HG02642 (cell line): Measurements from ENCODE around the gene GNAI2.
"Not testable (repeated sequence)": the region's sequence is repeated elsewhere in the genome, so short reads cannot be mapped to it uniquely, and the experiment has no call there.

ENCODE experiments used
- ATAC-seq: cut with Tn5 transposase; IDR thresholded peaks from one replicate; pipeline ENCODE4 v1.9.1; 2021; ENCODE audit warnings: mild to moderate bottlenecking; ENCODE audit not compliant: unreplicated experiment, poor library complexity

The GNAI2 gene

DNA sequence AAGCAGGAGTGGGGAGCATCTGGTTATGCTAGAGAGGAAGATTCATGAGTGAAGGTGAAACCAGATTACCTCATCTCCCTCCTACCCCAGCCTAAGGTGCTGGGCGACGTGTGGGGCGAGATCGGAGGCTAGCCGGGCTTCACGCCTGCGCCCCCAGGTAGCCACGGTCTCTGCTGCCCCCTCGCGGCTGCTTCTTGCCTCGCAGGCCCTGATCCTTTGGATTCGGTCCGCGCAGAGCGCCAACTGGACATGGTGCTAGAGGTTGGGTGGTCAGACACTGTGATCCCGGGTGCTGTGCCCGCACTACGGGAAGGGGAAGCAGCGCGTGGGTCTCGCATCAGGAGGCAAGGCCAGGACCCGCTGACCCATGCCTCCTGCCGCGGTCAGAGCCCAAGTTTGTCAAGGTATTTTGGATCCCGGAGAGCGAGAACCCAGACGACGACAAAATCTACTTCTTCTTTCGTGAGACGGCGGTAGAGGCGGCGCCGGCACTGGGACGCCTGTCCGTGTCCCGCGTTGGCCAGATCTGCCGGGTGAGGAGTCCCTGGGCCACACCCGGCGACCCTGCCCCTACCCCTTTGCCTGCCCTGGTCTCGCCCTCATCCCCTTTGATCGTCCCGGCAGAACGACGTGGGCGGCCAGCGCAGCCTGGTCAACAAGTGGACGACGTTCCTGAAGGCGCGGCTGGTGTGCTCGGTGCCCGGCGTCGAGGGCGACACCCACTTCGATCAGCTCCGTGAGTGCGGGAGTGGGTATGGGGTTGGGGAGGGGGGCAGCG is 37.1 kb downstream of the GNAI2 start:
- ATAC-seq = peak; percentile 82

DNA sequence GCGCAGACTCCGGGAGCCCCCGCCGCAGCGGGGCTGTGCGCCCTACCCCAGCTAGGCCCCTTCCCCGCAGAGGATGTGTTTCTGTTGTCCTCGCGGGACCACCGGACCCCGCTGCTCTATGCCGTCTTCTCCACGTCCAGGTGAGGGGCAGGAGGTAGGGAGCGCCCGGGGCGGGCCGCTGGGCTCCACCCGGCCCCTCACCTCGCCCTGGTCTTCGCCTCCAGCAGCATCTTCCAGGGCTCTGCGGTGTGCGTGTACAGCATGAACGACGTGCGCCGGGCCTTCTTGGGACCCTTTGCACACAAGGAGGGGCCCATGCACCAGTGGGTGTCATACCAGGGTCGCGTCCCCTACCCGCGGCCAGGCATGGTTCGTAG is 37.7 kb downstream of the GNAI2 start:
- no peak for ATAC-seq

DNA sequence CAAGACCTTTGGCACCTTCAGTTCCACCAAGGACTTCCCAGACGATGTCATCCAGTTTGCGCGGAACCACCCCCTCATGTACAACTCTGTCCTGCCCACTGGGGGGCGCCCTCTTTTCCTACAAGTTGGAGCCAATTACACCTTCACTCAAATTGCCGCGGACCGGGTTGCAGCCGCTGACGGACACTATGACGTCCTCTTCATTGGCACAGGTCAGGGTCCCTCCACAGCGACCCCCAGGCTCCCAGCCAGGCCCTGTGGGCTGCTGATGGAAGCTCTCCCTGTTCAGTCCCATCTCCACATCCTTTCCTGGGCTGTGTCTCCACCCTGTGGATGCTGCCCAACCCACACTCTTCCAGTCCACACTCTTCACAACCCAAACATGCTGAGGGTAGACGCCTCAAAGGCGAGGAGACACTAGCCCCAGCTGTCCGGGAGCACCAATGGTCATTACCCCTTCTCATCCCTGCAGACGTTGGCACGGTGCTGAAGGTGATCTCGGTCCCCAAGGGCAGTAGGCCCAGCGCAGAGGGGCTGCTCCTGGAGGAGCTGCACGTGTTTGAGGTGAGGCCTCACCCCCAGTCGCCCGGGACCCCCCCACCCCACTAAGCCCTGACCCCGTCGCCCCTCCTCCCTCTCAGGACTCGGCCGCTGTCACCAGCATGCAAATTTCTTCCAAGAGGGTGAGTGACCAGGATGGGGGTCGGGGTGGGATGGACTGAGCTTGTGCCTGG is 38.5 kb downstream of the GNAI2 start:
- ATAC-seq = no peak

DNA sequence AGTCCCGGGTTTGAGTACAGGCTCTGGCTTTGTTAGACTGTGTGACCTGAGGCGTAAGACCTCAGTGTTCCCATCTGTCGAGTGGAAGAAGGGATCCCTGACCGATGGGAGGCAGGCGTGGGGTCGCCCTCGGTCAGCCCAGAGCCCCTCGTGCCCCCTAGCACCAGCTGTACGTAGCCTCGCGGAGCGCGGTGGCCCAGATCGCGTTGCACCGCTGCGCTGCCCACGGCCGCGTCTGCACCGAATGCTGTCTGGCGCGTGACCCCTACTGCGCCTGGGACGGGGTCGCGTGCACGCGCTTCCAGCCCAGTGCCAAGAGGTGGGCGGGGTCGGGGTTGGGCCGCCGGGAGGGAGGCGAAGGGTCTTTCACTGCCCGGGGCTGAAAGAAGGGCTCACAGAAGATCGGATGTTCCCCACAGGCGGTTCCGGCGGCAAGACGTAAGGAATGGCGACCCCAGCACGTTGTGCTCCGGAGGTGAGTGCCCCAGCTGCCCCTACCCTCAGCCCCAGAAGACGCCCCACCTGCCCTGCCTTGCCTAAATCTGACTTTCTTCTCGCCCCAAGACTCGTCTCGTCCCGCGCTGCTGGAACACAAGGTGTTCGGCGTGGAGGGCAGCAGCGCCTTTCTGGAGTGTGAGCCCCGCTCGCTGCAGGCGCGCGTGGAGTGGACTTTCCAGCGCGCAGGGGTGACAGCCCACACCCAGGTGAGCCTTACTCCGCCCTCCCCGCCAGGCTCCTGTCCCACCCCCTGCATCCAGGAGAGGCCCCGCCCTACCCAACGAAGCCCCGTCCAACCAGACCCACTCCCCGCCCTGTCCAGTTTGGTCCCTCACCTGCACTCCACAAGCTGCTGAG is 39.4 kb downstream of the GNAI2 start:
- ATAC-seq = no peak

DNA sequence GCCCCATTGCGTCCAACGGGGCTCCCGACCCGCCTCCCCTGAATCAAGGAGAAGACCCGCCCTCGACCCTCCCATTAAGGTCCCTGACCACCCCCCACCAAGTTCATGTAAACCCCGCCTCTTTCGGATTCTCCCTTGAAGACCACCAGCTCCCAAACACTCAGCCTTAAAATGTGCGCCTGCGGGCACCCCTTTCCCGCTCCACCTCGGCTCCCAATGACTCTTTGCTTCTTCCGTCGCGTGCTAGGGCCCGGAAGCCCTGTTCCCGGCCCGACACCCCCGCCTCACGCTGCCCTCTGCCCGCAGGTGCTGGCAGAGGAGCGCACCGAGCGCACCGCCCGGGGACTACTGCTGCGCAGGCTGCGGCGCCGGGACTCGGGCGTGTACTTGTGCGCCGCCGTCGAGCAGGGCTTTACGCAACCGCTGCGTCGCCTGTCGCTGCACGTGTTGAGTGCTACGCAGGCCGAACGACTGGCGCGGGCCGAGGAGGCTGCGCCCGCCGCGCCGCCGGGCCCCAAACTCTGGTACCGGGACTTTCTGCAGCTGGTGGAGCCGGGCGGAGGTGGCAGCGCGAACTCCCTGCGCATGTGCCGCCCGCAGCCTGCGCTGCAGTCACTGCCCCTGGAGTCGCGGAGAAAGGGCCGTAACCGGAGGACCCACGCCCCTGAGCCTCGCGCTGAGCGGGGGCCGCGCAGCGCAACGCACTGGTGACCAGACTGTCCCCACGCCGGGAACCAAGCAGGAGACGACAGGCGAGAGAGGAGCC is 40.2 kb downstream of the GNAI2 start:
- no peak for ATAC-seq

DNA sequence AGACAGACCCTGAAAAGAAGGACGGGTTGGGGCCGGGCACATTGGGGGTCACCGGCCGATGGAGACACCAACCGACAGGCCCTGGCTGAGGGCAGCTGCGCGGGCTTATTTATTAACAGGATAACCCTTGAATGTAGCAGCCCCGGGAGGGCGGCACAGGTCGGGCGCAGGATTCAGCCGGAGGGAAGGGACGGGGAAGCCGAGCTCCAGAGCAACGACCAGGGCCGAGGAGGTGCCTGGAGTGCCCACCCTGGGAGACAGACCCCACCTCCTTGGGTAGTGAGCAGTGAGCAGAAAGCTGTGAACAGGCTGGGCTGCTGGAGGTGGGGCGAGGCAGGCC is 40.7 kb downstream of the GNAI2 start:
- ATAC-seq = no peak

DNA sequence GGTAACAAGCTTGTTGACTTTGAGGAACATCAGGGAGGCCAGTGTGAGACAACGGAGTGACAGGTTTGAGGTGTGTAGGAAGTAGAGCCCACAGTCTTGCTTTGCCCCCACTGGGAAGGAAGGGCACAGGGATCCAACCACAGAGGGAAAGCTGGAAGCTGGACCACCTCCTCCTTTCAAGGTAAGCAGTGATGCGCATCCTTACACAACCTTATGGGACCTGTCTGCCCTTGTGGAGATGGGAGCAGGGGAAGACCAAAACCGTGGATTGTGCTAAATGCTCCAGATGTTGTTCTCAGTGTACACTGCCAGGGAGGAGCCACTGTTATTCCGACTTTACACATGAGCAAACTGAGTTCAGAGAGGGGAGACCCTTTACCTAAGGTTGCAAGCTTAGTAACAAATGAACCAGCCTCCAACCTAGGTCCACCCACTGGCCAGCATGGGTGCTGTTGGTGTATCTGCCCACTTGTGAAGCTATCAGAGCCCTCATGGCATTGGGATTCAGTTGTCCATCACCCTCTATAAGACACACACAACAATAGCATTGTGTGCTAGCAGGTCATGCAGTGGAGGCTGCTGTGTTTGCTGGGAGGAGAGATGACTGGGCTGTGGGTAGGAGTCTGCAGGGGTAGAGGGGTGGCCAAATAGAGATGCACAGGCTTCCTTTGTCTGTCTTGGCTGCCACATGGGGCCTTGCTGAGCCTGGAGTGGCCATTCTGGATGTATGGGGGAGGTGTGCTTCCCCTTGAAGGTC is 42.3 kb downstream of the GNAI2 start:
- no peak for ATAC-seq

DNA sequence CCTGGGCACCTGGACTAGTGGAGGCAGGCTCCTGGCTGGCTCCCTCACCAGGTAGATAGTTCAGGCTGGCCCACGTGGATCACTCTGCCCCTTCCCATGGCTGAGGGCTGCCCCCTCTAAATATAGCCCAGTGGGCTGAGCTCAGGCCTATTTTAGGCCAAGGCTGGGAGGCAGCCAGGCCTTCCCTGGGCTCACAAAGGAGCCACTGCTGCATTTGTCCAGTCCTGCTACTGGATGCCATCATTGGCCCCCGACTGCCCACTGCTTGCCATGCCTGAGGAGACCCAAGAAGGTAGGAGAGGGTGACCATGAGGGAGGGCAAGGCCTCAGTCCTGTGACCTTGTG is 42.8 kb downstream of the GNAI2 start, which contains the start of gene LSMEM2:
LSMEM2 (plus strand) TSS at position 208 of the 345 bp plus-strand sequence; CDS start at position 235, 27 bp downstream.
- ATAC-seq = no peak

DNA sequence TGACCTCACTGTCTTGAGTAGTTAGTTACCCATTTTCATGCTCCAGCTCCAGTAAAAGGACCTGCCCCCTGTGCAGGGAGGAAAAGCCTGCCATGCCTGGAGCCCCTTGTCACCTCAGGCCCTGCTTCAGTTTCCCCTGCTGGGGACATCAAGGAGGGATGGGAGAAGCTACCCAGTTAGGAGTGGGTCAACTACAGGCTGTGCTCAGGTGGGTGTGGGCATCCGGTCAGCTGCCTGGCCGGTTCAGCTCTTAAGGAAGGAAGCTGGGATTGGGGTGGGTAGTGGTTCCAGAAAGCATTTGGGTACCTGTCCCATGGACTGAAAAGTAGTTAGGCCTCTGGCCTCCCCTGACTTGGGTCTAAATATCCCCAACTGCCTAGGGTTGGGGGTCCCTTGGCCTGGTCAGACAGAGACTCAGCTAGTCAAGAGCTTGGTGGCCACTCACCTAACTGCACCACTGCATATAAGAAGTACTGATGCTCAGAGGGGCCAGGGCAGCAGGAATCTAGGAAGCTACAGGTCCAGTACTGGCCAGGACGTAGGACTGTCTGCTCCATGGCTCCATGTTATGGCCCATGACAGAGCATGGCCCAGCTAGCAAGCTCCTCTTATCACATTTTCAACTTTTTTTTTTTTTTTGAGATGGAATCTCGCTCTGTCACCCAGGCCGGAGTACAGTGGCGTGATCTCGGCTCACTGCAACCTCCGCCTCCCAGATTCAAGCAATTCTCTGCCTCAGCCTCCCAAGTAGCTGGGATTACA is 43.4 kb downstream of the GNAI2 start:
- no peak for ATAC-seq

DNA sequence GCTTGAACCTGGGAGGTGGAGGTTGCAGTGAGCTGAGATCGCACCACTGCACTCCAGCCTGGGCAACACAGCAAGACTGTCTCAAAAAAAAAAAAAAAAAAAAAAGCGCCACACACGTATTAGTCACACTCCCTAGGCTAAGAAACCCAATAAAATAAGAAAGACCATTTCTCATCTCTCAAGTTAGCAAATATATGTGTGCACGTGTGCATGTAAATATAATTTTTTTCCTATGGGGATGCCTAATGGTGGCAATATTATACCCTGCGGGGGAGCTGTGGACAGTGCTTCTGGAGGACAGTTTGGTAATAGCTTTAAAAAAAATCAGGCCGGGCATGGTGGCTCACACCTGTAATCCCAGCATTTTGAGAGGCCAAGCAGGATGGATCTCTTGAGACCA is 48.1 kb downstream of the GNAI2 start:
- ATAC-seq = not testable (repeated sequence)

DNA sequence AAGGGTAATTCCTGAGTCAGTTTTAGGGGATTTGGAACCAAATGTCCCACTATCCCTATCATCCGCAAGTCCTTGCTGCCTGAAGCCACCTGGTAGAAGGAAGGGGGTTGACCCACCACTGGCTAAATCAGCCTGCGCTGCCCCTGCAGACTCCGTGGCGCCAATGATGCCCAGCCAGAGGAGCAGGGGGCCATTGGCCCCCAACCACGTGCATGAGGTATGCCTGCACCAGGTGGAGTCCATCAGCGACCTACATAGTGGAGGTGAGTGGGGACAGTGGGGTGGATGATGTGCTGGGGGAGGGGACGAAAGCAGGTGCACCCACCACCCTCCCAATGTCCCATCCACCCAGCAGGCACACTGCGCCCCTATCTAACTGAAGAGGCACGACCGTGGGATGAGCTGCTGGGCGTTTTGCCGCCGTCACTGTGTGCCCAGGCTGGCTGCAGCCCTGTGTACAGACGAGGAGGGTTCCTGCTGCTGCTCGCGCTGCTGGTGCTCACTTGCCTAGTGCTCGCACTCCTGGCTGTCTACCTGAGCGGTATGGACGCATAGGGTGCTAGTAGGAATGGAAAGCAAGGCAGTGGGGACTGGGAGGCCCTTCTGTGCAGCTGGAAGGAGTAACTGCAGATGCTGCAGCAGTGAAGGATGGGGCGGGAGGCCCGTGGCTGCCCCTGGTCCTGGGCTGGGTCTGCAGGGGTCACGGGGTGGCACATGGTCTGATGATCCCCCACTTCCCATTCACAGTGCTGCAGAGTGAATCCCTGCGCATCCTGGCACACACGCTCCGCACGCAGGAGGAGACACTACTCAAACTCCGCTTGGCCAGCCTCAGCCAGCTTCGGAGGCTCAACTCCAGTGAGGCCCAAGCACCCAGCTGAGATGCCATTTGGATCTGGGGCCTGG is 50.6 kb downstream of the GNAI2 start:
- ATAC-seq = no peak

DNA sequence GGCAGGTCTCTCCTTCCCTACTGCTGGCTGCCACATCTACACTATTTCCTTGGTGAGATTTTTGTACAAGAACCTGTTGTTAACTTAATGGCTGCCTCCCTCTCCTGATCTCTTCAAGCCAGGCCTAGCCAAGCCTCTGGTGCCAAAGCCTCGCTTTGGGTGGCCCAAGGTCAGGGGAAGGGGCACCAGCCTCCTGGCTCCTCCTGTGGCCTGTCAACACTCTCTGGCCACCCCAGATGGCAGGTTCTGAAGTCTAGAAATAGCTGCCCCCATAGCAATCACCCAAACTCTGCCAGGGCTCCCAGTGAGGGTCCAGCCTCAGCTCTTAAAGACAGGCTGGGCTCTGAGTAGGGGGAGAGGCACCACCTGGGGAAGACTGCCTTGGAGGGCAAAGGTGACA is 51.3 kb downstream of the GNAI2 start:
- no peak for ATAC-seq

DNA sequence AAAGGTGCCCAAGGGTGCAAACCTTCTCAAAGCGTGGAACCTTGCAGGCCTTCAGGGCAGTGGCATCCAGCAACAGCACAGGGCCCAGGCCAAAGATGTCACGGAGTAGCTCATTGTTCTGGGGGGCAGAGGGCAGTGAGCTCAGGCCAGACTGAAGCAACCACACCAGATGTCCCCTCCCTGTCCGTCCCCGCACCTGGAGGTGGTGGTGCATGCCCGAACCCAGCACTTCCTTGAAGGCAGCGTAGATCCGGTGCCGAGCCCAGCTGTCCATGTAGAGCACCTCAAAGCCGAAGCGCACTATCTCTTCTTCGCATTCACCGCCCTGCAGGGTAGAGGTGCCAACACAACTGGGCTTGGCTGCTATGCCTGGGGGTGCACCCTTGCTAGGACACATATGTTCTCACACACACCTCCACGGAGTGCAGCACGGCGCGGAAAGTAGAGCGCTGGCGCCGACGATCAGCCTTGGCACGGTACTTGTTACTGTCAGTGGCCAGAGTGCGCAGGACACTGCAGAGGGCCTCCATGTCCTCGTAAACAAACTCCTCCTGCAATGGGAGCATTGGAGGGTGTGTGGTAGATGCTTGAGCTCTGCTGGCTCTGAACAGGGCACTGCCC is 52.5 kb downstream of the GNAI2 start:
- ATAC-seq = no peak

DNA sequence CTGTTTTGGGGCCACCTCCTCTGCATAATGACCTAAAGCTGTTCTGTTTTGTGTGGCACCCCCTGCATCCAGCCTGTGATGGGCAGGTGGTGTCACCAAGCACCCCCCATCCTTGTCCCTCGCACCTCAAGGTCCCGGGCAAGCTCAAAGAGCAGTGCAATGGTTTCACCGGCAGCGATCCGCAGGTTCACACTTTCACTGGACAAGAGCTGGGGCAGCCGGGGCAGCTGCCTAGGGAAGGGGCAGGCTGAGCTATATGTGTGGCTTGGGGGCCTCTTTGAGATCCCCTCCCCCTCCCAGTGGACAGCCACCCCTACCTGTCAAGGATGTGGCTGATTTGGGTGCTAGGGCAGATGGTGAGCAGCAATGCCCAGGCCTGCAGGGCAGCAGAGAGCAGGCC is 53.1 kb downstream of the GNAI2 start:
- no peak for ATAC-seq

DNA sequence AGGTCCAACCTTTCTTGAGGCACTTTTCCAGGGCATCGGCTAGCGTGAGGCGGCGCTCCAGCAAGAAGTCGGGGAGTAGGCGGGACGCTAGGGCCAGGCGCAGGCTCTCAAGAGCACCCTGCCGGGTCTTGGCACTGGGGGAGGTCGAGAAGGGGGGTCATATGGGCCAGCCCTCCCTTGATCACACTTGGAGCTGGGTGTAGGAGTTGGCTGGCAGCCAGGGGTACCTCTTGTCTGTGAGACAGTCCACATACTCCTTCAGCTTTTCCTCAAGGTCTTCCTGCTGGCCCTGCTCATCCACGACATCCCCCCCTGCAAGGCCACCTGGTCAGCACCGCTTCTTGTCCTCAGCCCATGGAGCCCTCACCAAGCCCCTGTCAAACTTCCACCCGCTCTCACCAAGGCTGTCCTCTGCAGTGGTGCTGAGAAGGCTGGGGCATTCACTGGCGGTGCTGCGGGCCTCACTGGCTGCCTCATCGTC is 54.2 kb downstream of the GNAI2 start:
- no peak for ATAC-seq

DNA sequence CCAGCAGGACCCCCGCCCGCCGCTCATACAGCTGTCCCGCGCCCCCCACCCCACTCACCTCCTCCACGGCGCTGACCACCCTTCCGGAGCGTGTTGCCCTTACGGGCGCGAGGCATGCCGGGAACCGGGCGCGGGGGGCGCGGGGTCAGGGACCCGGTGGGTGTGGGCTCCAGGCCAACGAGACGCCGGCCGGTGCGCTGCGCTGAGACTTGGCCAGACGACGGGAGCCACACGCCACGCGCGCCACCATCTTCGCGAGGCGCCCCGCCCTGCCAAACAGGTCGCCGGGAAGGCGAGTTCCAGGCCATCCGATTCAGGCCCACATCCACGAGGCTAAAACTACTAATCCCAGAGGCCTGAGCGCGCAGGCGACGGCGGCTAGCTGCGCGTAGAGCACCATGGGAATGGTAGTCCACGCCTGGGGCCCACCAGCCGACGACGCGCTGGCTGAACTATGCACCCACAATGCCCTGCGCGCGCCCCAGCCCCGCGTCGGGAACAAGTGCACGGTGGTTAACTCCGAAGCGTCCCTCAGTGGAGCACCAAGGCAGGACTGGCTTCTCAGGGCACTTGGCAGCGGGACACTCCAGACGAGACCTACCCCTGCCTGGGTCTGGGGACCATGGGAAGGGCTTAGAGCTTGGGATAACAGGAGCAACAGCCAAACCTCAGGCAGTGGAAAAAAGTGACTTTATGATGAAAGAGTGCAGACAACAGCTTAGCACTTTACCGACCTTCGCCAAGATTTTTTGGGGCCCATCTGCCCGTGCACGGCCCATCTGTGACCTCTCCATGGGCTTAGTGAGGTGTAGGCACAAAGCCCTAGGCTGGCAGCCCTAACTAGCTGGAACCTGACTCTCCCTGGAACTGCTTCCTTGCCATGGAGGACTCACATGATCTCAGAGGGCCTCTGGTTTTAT is 56.4 kb downstream of the GNAI2 start, which contains the start of gene IFRD2:
IFRD2 (minus strand) TSS at position 271 of the 920 bp plus-strand sequence; CDS start at position 116, 155 bp downstream.
- peak; percentile 93 for ATAC-seq
